ENCODE data around the gene PAQR6.

PAQR6 gene

DNA sequence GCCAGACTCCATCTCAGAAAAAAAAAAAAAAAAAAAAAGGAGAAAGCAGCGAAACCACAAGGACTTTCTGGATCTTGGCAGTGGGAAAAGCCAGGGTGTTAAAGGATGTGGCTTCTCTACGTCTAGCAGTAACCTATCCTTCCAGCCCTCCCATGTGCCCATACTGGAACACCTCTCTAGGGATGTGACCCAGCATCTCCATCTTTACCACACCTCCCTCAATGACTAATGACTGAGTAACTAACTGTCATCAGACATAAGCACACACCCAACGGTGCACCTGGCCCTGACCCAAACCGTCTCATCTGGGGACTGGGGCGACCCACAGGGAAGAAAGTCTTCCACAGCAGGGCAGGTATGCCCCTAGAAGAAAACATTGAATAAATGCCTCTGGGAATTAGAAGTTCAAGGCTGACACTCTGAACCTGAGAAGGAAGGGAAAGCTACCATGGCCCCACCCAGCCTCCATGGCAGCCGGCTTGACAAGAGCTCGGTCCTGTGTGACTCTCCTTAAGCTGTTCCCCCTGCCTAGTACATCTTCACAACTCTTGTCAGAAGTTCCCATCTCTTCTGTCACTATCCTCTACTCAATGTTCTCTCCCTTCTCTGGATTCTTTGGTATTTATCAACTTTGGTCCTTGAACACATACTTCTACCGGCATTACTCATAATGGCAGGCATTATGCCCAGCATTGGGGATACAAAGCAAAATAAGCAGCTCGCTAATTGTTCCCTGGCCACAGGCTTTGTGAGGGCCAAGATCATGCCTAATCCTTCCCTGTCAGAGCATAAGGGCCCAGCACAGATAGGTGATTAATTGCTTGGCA is 14.8 kb upstream of the PAQR6 start:
- DNase-seq (ENCODE audit: low spot score) = peak; percentile 65

DNA sequence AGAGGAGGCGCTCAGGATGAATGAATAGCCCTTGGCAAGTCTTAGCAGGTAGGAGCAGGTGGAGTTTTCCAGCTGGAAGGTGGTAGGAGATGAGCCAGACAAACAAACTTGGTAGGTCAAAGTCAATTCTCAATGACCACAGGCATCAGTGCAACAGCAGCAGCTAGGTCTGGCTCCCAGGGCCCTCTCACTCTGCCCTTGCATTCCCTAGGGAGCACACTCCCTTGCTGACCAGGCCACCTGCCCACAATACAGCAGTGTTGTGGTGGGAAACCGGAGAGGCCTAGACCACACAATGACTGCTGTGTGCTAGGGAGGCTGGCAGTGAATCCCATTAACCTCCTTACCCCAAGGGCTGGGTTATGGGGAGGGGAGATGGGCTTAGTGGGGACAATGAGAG is 13.0 kb upstream of the PAQR6 start:
- no peak for DNase-seq (ENCODE audit: low spot score)

DNA sequence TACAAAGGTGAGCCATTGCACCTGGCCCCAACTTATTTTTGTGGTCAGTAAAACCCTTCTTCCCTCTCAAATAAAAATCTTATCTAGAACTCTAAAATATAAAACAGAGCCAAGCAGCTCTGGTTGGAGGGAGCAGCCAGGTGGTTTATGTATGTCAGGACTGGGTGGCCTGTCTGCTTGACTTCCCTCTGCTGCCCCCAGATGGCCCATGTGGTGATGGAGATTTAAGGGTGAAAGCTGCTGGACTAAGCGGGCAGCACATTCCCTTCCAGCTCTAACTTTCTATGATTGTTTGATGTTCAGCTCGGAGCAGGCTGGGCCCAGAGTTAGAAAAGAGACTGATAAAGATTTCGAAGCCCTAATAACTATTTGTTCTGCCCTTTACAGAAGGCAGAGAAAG is 11.9 kb upstream of the PAQR6 start:
- no peak for DNase-seq (ENCODE audit: low spot score)

DNA sequence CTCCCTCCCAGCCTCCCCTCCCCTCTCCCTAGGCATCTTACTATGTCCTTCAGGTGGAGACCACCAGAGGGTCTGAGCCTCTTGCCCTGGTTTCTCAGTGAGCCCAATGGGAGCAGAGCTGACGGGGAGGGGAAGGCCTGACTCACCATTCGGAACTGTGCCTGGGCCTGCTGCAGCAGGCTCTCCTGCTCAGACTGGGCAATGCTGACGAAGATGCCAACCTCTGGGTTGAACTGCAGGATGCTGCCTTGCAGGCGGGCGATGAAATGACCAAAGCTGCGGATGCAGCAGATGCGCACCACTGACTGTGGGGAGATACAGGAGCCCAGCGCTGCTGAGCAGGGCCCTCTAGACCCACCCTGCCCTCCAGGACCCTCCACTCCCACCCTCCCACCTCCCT is 11.0 kb upstream of the PAQR6 start:
- no peak for DNase-seq (ENCODE audit: low spot score)

DNA sequence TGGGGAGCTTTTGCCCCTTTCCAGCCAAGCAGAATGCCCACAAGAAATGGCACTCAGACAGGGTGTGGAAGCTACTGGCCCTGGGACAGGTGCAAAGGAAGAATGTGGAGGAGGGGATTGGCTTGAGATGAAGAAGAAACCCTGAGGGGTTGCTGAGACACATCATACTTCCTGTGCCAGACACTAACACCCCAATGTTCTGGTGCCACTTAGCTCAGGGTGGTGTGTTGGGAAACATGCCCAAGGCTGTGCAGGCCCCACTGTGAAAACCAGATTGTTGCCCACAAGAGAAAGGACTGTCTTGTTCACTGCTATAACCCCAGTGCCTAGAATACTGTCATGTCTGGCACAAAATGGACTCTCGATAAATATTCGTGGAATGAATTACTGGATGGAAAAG is 9.9 kb upstream of the PAQR6 start:
- DNase-seq (ENCODE audit: low spot score) = no peak

DNA sequence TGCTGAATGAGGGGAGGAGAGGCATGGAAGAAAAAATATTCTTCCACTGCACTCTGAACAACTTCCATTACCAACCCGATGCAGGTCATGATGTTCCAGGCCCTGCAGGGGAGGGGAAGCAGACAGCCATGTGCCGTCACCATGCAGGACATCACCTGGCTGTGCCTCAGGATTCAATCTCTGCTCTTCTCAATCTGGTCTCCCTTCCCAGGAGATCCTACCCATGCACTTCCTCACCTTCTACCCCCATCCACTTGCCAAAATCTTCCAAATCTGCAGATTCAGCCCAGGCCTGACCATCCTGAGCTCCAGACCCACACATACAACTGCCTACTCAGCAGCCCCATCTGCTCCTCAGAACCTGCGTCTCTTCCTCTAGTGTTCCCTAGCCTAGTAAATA is 5.8 kb upstream of the PAQR6 start:
- DNase-seq (ENCODE audit: low spot score) = no peak

DNA sequence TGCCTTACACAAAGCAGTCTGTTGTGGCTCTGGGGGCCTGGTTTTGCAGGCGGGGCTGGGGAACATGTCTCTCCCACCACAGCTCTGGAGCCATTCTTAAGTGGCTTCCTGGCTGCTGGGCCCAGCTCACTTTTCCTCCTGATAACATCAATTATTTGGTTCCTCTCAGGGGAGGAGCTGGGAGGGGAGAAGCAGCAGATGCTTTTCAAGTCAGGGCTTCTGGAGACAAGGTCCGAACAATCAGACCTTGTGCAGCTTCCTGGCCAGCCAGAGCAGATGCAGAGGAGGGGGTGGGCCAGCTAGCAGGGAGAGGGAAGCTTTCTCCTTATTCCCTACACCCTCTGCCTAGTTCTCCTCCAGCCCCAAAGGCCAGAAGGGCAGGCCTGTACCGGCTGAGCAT is 3.7 kb upstream of the PAQR6 start:
- no peak for DNase-seq (ENCODE audit: low spot score)

DNA sequence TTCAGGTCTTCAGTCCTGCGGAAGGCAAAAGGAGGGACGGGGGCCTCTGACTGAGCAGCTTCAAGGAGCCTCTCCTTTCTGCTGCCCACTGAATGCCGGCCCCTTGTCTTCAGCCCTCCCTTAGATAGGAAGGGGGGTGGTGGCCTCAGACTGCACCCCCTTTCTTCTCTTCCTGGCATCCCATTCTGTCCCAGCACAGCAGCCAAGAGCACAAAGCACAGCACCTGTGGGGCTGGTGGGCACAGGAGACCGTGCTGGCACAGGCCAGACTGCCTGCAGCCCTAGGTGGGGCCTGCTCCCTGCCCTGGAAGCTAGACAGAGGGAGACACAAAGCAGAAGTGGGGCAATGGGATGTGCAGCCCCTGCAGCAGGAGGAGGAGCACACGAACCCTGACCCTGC is 1.7 kb upstream of the PAQR6 start:
- no peak for DNase-seq (ENCODE audit: low spot score)

DNA sequence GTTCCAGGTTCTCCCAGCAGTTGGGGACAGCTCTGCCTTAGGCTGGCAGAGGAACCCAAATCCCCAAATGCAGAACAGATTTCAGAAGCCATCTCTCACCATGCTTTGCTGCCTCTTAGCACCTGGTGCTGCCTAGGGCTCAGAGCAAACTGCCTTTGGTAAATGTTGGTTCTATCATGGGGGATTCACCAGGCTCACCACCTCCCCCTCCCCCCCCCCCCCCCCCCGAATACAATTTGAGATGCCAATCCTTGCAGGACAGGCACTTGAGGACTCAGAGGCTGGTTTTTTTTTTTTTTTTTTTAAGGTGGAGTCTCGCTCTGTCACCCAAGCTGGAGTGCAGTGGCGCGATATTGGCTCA is 447 bp upstream of the PAQR6 start:
- no peak for DNase-seq (ENCODE audit: low spot score)

DNA sequence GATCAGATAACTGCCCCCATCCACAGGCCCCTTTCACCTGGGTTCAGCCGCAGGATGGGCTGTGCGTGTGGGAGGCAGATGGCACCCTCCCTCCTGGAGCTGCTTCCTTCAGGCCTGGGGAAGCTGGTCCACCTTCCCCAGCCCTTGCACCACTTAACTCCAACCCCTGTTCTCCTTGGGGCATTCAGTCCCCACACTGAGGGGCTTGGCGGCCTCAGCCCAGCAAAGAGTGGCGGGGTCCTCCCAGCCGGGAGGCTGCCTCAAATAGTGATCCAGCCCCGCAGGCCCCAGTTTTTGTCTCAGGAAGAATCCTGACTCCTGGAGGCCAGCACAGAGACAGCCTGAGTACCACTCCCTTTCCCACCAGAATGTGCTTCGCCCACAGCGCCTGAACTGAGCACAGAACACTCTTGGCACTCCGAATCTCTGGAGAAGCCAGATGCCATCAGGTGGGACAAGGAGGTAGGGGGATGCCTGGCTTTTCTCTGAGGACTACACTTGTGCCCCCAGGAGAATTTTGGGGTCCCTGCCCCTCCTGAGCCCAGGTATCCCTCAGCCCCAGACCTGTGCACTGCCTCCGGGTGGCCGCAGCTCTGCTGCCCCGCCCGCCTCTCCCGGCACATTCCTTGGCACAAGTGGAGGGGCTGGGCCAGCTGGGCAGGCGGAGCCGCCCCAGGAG is 936 bp downstream of the PAQR6 start:
- no peak for DNase-seq (ENCODE audit: low spot score)

DNA sequence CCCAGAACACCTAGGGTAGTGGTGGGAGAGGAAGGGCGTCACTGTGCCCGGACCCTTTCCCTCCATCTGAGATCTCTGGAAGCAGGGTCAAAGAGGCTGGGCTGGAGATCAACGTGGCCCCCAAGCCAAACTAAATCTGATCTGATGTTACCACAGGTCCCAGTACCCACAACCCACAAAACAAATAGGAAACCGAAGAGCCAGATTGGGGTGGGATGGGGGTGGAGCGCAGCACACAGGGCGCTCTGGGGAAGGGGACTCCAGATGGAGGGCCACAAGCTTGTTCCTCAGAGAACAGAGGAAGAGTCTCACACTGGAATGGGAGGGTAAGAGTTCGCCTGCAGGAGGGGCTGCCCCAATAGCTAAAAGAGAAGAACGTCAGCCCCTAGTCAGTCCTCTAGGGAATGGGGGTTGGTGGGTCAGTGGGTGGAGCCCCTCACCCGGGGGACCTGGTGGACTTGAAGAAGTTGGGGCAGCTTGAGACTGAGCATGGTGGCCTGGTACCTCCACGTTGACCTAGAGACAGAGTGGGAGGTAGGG is 1.5 kb downstream of the PAQR6 start:
- no peak for DNase-seq (ENCODE audit: low spot score)

DNA sequence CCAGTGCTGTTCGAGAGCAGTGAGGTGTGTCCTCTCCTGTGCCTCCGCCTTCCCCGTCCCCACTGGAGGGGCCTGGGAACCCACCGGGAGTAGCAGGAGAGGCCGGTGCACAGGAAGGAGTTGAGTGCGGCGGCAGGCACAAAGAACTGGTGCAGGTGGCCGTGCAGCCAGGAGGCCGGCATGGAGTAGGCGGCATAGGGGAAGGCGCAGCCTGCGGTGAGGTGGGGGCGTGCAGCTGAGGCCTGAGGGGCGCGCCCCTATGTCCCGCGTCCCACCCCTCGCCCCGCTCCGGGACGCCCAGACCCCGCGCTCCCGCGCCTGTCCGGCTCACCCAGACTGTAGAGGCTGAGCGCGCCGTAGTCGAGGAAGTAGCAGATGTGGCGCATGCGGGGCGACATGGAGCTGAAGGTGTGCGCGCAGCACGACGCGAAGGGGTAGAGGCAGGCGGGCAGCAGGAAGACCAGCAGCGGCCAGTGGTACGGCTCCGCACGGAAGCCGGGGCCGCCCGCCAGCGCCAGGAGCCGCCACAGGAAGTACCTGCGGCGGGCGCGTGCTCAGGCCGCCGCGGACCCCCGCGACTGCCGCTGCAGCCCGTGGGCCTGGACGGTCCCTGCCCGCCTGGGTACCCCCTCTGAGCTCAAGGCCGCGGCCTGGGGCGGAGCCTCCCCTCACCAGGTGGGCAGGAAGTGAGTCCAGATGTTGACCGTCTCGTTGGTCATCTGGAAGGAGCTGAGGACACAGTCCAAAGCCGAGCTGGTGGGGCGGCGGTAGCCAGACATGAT is 2.2 kb downstream of the PAQR6 start:
- no peak for DNase-seq (ENCODE audit: low spot score)

DNA sequence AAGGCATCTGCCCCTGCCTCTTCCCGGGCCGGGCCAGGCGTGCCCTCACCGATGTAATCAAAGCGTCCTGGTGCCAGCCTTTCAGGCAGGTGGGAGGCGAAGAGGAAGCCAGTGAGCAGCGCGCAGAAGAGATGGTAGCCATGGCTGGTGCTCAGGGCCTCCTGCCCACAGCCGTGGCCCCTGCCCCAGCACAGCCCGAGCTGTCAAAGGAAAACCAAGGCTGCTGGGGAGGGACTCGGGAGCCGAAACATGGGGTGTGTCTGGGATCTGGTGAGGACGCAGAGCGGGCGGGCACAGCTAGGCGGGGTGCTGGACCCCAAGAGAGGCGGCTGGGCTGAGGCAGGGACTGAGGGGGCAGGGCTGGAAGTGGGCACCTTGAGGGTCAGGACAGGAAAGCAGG is 3.1 kb downstream of the PAQR6 start:
- no peak for DNase-seq (ENCODE audit: low spot score)

DNA sequence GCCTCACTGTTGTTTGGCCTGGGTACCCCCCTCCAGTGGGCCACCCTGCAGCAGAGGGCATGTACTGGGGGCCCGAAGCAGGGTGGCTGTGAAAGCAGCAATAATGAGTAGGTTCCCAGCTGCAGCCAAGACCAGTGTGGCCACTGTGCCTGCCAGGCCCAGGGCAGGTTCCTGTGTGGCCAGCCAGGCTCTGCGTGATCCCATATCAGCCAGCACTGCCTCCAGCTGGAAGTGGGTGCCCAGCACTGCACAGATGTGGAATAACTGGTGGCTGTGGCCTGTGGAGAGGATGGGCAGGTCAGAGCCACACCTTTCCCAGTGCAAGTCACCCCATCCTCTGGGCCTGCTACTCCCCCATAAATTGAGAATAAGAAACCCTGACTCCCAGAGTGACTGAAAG is 3.7 kb downstream of the PAQR6 start:
- DNase-seq (ENCODE audit: low spot score) = no peak

DNA sequence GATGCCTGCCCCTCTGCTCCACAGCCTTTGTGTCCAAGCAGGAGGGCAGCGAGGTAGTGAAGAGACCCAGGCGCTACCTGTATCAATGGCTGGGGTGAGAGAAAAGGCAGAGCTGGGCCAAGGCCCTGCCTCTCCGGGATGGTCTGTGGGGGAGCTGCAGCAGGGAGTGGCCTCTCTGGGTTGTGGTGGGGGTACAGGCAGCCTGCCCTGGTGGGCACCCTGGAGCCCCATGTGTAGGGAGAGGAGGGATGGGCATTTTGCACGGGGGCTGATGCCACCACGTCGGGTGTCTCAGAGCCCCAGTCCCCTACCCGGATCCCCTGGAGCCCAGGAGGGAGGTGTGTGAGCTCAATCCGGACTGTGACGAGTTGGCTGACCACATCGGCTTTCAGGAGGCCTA is 5.1 kb downstream of the PAQR6 start:
- no peak for DNase-seq (ENCODE audit: low spot score)

DNA sequence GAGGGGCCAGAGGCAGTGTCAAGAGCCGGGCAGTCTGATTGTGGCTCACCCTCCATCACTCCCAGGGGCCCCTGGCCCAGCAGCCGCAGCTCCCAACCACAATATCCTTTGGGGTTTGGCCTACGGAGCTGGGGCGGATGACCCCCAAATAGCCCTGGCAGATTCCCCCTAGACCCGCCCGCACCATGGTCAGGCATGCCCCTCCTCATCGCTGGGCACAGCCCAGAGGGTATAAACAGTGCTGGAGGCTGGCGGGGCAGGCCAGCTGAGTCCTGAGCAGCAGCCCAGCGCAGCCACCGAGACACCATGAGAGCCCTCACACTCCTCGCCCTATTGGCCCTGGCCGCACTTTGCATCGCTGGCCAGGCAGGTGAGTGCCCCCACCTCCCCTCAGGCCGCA is 5.9 kb downstream of the PAQR6 start, which contains the start of gene BGLAP:
Gene BGLAP, plus strand, starts transcription at position 259 of the 400 bp plus-strand sequence. Its CDS starts 48 bp downstream, at position 307.
- DNase-seq (ENCODE audit: low spot score) = no peak

DNA sequence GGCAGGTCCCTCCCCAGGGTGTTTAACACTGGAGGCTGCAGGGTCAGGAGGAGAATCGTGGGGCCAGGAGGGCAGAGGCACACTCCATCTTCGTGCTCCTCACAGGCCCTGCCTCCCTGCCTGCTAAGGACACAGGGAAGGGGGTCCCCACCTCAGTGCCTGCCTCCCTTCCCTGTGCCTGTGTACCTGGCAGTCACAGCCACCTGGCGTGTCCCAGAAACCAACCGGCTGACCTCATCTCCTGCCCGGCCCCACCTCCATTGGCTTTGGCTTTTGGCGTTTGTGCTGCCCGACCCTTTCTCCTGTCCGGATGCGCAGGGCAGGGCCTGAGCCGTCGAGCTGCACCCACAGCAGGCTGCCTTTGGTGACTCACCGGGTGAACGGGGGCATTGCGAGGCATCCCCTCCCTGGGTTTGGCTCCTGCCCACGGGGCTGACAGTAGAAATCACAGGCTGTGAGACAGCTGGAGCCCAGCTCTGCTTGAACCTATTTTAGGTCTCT is 6.5 kb downstream of the PAQR6 start:
- DNase-seq (ENCODE audit: low spot score) = no peak

DNA sequence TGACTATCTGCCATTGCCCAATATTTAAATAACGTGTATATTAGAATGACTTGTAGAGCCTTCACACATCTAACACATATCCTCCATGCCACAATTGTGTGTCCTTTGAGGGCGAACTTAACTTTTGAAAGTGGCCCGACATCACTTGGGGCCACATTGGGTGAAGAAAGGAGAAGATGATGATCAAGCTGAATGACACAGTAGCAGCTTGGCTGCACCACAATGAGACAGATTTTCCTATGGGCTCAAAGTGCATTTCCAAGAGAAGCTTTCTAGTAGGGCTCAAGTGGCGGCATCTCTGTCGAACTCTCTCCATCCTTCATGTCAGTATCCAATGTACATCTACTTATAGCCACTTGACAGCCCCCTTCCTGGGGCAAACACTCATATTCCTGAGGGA is 9.6 kb downstream of the PAQR6 start:
- DNase-seq (ENCODE audit: low spot score) = no peak

DNA sequence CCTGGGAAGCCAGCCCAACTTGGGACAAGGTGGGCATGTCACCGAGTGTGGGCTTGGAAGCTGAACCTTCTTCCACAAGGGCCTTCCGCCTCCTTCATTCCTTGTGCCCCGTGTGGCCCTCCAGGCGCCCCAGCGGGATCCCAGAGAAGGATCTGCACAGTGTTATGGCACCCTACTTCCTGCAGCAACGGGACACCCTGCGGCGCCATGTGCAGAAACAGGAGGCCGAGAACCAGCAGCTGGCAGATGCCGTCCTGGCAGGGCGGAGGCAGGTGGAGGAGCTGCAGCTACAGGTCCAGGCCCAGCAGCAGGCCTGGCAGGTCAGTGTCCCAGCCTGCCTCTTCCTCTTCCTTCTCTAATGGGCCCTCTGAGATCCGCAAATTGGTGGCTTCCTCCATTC is 11.7 kb downstream of the PAQR6 start:
- DNase-seq (ENCODE audit: low spot score) = no peak

DNA sequence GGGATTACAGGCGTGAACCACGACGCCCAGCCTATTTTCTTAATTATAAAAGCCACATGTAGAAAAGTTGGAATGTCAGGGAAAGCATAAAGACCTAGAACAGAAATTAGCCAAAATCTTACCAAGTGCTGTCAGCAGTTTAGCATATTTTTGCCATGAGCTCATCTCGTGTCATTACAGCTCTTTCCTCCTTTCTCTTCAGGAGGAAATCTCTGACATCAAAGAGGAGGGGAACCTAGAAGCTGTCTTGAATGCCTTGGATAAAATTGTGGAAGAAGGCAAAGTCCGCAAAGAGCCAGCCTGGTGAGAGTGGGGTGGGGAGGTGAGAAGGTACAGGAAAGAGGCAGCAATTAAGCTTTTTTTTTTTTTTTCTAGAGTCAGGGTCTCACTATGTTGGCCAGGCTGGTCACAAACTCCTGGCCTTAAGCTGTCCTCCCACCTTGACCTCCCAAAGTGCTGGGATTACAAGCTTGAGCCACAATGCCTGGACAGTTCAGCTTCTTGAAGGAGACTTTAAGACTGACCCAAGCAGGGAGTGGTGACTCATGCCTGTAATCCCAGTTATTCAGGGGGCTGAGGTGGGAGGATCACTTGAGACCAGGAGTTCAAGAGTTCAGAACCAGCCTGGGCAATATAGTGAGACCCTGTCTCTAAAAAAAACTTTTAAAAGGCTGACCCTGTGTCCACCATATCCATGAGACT is 14.3 kb downstream of the PAQR6 start:
- DNase-seq (ENCODE audit: low spot score) = peak; percentile 38

DNA sequence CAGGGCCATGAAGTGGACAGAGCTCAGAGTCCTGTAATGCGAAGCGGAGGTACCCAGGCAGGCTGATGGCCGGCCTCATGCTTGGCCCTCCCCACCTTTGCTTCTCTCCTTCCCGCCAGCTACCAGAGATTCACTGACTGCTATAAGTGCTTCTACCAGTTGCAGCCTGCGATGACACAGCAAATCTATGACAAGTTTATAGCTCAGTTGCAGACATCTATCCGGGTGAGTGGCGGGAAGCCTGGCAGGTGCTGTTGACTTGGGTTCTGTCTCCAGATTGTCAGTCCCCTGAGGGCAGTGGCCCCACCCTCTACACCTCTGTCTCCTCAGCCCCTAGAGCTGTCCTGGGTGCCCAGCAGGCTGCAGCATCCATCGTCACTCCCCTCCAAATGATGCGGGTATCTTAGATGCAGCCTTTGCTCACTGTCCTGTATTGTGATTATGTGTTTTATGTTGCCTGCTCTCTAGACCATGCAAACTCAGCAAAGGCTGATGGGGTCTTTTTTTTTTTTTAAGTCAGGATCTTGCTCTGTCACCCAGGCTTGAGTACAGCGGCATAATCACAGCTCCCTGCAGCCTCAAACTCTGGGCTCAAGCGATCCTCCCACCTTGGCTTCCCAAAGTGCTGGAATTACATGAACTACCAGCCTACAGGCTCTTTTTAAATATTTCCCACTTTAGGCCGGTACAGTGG is 15.5 kb downstream of the PAQR6 start:
- no peak for DNase-seq (ENCODE audit: low spot score)

All from RKO (cell line).